Hepatocyte (in vitro differentiated cells): ENCODE results near the gene CTSD.

ENCODE experiments used
- EZH2 ChIP-seq: fragments of 200-600 bp; sonication (generic); IDR thresholded peaks from 2 replicates; pipeline ENCODE4 v1.6.1; 2016; ENCODE audit warnings: antibody characterized with exemption, mild to moderate bottlenecking, borderline replicate concordance
- EZH2phosphoT487 ChIP-seq: fragments of 200-600 bp; sonication (generic); IDR thresholded peaks from one replicate; pipeline ENCODE4 v1.6.1; 2018; ENCODE audit warnings: antibody characterized with exemption, mild to moderate bottlenecking, low read depth, moderate library complexity; ENCODE audit not compliant: unreplicated experiment, severe bottlenecking

DNA sequence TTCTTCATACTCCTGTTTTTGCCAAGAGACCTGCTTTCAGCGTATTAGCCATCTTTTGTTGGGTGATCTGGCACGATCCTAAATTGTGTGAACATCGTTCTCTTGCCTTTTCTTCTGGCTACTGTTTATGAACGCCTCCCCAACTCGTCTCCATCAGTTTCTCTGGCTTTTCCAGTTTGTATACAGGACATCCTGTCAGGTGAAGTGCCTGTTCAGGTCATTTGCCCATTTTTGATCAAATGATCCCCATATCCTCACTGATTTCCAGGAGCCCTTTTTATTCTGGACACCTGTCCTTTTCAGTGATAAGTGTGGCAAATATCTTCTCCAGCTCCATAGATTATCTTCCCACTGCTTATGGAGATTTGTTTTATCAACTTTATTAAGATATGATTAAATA is 48.5 kb upstream of the CTSD start:
- no peak for TF ChIP-seq EZH2phosphoT487
- TF ChIP-seq EZH2: no peak
